ENCODE data around the gene MYBPH.

Gene MYBPH

DNA sequence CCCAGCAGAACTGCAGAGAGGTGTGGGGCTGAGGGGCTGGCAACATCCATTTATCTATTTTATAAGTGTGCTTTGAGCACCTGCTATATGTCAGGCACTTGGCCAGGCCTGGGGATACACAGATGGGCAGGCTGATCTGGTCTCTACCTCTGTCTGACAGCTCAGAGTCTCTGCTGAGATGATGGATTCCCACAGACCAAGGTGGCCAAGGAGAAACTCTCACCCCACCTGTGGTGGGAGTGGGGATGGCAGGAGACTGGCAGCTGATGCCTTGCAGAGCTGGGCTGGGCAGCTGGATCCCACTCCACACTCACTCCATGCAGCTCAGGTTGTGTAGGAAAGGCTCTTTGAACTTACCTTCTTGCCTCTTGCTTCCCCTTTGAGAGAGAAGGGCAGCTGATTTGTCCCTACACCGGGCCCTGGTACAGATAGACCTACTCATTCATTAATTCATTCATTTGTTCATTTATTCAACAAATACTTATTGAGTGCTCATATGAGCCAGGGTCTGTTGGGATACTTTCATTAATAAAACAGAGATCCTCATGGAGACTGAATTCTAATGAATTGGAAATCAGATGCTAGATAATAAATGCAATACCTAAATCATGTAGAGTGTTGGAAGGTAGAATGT lies 39.1 kb downstream of the MYBPH start:
- TF ChIP-seq, protein P1, sequence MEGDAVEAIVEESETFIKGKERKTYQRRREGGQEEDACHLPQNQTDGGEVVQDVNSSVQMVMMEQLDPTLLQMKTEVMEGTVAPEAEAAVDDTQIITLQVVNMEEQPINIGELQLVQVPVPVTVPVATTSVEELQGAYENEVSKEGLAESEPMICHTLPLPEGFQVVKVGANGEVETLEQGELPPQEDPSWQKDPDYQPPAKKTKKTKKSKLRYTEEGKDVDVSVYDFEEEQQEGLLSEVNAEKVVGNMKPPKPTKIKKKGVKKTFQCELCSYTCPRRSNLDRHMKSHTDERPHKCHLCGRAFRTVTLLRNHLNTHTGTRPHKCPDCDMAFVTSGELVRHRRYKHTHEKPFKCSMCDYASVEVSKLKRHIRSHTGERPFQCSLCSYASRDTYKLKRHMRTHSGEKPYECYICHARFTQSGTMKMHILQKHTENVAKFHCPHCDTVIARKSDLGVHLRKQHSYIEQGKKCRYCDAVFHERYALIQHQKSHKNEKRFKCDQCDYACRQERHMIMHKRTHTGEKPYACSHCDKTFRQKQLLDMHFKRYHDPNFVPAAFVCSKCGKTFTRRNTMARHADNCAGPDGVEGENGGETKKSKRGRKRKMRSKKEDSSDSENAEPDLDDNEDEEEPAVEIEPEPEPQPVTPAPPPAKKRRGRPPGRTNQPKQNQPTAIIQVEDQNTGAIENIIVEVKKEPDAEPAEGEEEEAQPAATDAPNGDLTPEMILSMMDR (IDR thresholded peaks at IDR 0.05; ENCODE audit: low read depth, low read length): no peak
- TF ChIP-seq MYC (IDR thresholded peaks at IDR 0.05; ENCODE audit: low read depth, low read length) (no peak), POLR2A (IDR thresholded peaks at IDR 0.05; ENCODE audit: extremely low read depth, insufficient read length) (no peak)
- TF ChIP-seq, protein P2, sequence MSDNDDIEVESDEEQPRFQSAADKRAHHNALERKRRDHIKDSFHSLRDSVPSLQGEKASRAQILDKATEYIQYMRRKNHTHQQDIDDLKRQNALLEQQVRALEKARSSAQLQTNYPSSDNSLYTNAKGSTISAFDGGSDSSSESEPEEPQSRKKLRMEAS (IDR thresholded peaks at IDR 0.05; ENCODE audit: low read depth, low read length): no peak
- DNase-seq (ENCODE audit: low read depth): no peak
- no peak overlapping the region for H3K4me3 ChIP-seq (ENCODE audit: low read depth, low read length)

DNA sequence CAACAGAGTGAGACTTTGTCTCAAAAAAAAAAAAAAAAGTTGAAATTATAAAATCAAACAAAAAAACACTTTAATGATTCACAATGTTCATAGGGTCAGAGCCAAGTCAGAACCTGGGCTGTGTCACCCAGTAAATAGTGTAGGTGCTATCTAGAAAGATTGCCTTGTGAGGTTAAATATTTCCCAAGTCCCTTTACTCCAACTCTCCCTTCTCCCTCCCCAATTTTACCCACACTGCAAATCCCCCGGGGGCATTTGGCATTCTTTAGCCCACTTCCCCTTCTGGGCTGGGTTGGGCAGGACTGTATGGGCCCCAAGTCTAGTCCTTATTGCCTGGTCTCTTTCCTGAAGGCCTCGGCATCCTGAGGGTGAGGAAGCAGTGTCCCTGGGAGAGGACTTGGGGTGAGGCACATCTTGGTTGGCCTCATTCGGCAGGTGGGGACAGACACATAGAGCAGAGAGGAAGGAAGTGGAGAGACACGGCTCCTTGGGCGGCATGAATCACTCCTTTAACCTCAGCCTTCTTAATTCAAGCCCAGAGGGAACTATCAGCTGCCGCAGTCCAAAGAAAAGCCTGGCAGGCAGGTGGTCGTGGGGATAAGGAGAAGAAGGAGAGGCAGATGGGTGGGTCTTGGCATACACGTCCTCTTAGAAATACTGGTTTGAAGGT lies 39.9 kb downstream of the MYBPH start:
- H3K4me3 ChIP-seq (ENCODE audit: low read depth, low read length): no peak overlapping the region
- TF ChIP-seq POLR2A (IDR thresholded peaks at IDR 0.05; ENCODE audit: extremely low read depth, insufficient read length) (no peak), MYC (IDR thresholded peaks at IDR 0.05; ENCODE audit: low read depth, low read length) (no peak)
- TF ChIP-seq, protein P1 (IDR thresholded peaks at IDR 0.05; ENCODE audit: low read depth, low read length): no peak
- TF ChIP-seq, protein P2 (IDR thresholded peaks at IDR 0.05; ENCODE audit: low read depth, low read length): no peak
- DNase-seq (ENCODE audit: low read depth): peak; percentile 82

DNA sequence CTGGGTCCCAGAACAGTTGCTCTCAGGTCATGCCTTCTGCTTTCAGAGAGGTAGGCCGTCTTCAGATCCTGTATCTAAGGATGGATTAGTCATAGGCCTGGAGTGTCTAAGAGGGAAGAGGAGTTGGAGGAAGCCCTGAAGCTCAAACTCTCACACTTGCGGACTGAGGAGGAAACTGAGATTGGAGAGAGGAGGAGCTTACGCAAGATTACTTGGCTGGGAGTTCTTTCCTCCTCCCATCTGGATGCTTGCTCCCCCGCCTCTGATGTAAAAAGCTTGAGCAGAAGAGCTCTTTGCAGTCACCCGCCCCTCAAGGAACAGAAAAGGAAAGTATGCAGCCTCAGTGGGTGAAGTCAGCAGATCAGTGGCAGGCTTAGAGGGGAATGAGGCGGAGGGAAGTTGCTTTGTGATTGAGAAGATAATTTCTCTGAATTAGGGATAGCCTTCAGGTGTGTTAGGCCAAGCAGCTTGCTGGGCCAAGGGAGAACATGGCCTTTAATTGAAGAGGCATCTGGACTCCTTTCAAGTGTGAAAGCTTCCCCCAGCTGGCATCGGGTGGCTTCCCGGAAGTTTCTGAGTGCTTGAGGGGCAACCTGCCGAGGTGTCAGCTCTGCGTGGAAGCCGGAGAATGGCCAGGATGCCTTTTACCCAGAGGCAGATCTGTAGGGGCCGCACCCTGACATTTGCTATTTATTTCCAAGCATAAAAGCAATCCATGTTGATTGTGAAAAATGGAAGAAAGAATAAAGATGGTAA lies 41.5 kb downstream of the MYBPH start:
- TF ChIP-seq MYC (IDR thresholded peaks at IDR 0.05; ENCODE audit: low read depth, low read length) (no peak), POLR2A (IDR thresholded peaks at IDR 0.05; ENCODE audit: extremely low read depth, insufficient read length) (no peak)
- TF ChIP-seq, protein P2 (IDR thresholded peaks at IDR 0.05; ENCODE audit: low read depth, low read length): no peak
- TF ChIP-seq, protein P1 (IDR thresholded peaks at IDR 0.05; ENCODE audit: low read depth, low read length): no peak
- no peak overlapping the region for H3K4me3 ChIP-seq (ENCODE audit: low read depth, low read length)
- DNase-seq (ENCODE audit: low read depth): peak; percentile 81

DNA sequence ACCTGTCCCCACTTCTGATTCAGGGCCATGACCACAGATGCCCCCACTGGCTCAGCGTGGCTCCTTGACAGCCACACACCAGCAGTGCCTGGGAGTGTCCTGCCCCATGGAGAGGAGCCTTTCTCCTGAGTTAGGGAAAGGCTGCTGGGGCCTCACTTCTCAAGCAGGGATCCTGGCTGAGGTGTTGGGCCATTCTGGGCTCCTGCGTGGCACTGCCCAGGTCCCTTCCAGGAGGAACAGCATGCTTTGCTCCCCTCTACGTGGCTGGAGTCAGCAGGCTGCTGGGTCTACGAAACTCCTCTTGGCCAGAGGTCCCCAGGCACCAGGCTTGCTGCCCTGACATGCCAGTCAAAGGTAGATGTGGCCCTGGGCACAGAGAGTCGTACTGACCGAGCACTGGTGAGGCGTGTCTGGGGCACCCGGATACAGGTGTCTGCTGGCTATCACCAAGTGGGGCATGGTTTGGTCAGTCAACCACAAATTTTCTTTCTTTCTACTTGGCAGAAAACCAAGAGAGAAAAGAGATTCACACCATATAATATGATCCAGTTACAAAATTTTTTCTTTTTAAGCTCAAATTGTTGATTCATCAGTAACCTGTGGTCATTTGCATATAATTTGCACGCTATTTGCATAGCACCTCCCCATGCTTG lies 44.0 kb downstream of the MYBPH start:
- TF ChIP-seq, protein P2 (IDR thresholded peaks at IDR 0.05; ENCODE audit: low read depth, low read length): no peak
- TF ChIP-seq MYC (IDR thresholded peaks at IDR 0.05; ENCODE audit: low read depth, low read length): no peak
- TF ChIP-seq, protein P1 (IDR thresholded peaks at IDR 0.05; ENCODE audit: low read depth, low read length): no peak
- no peak for TF ChIP-seq POLR2A (IDR thresholded peaks at IDR 0.05; ENCODE audit: extremely low read depth, insufficient read length)
- no peak for DNase-seq (ENCODE audit: low read depth)
- H3K4me3 ChIP-seq (ENCODE audit: low read depth, low read length): no peak overlapping the region

DNA sequence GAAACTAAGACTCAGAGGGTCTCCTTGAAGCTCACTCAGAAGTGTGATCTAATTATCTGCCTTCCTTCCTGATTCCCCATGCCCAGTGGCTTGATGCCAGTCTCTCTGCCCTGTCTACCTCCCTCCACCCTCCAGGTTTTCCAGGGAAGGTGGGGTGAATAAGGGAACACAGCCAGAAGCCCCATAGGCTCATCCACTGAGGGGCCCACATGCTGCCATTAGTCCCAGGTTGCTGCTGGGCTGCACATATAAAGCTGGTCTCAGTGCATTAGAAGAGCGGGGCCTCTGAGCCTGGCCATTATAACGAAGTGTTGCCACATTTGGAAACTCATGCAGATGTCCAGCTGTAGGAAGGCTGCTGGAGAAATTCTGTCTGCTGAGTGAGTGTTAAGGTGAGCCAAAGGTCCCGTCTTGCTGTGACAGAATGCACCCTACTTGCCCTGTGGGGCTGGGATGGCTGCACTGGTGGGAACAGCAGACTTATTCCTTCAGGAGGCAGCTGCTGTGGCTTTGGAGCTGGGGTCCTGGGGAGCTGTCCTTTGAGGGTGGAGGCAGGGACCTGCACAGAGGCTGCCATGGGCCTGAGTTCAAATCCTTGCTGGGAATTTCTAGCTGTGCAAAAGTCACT lies 45.2 kb downstream of the MYBPH start:
- no peak overlapping the region for H3K4me3 ChIP-seq (ENCODE audit: low read depth, low read length)
- no peak for DNase-seq (ENCODE audit: low read depth)

More for the DNA sequence above, 45.2 kb downstream of the MYBPH start:
- no peak for TF ChIP-seq MYC (IDR thresholded peaks at IDR 0.05; ENCODE audit: low read depth, low read length)
- TF ChIP-seq, protein P2 (IDR thresholded peaks at IDR 0.05; ENCODE audit: low read depth, low read length): no peak
- TF ChIP-seq, protein P1 (IDR thresholded peaks at IDR 0.05; ENCODE audit: low read depth, low read length): no peak
- TF ChIP-seq POLR2A (IDR thresholded peaks at IDR 0.05; ENCODE audit: extremely low read depth, insufficient read length): no peak
